ENCODE results near the gene MTRR.

- TF ChIP-seq POLR2A (IDR thresholded peaks at IDR 0.05) (no peak), CTCF (IDR thresholded peaks at IDR 0.05) (no peak), POLR2AphosphoS5 (IDR thresholded peaks at IDR 0.05) (no peak), EP300 (IDR thresholded peaks at IDR 0.05) (no peak)
These were observed 17.7 kb upstream of the MTRR start for GRCh38 chr5:7851240-7851592.

Data from sigmoid colon (tissue), 4 donors.